RWPE1 (cell line): ENCODE measurements around the gene SOCS1.

Experiments
- CTCF ChIA-PET: fragments of 350-600 bp; sonication (Branson Sonifier 250); formaldehyde crosslinking; extraction: SDS; loops from one replicate; lab custom pipeline; 2021; lab: Yijun Ruan, JAX
- POLR2A ChIA-PET: fragments of 400-600 bp; formaldehyde crosslinking; extraction: SDS; loops from one replicate; lab custom pipeline; 2020; ENCODE audit warnings: antibody characterized with exemption; ENCODE audit not compliant: low non-redundant PET; lab: Yijun Ruan, JAX
- DNase-seq: peaks from one replicate; pipeline ENCODE4 v3.0.0; 2012; ENCODE audit warnings: low spot score
- H3K27ac ChIP-seq: fragments of 450-650 bp; 2 replicates; pipeline ENCODE4 v1.5.1; 2017
- CTCF ChIP-seq: fragments of 450-650 bp; conservative IDR thresholded peaks from 2 replicates; pipeline ENCODE4 v1.5.1; 2017; ENCODE audit warnings: low read depth, mild to moderate bottlenecking

Gene SOCS1

DNA sequence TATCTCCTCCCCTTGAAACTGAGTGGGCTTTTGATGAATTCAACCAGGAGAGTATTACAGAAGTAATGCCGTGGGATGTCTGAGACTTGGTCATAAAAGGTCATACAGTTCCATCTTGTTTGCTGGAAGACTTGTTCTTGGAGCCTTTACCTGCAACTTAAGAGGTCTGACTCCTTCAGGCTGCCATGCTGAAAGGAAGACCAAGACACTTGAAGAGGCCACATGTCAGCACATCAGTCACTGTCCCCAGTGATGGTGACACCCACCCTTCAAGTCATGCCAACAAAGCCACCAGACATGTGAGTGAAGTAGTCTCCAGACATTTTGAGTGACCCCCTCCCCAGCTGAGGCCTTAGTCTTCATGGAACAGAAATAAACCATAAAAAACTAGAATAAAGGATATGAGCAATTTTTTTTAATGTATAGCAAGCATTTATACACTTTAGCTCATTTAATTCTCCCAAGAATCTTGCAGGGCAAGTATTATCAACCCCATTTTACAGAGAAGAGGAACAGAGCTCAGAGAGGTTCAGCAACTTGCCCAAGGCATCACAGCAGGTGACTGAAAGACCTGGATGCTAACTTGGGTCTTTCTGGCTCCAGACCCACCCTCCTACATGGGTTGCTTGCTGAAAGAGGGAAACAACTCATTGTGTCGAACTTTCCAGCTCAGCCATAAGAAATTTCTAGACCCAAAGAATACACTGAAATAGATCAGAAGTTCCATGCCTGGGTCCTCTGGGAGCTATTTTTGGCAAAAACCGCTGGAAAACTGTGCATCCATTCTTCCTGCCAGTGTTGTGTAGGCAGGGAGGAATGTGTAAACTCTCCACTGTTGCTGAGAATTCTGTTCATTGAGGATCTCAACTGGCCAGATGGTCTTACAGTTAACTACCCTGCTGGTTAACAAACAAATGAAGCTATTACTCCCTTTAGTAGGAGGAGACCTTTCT lies 38.1 kb downstream of the SOCS1 start:
- CTCF ChIA-PET, result interaction anchor here (0.6 to 1.6 kb wide), 7 partner anchors 11 to 247 kb away, joined by 3 to 12 read pairs (median 3); no protein-coding TSS in a partner anchor
- DNase-seq, result no peak
- no peak overlapping the region for H3K27ac ChIP-seq
- POLR2A ChIA-PET, result no interaction called here
- no peak for TF ChIP-seq CTCF

DNA sequence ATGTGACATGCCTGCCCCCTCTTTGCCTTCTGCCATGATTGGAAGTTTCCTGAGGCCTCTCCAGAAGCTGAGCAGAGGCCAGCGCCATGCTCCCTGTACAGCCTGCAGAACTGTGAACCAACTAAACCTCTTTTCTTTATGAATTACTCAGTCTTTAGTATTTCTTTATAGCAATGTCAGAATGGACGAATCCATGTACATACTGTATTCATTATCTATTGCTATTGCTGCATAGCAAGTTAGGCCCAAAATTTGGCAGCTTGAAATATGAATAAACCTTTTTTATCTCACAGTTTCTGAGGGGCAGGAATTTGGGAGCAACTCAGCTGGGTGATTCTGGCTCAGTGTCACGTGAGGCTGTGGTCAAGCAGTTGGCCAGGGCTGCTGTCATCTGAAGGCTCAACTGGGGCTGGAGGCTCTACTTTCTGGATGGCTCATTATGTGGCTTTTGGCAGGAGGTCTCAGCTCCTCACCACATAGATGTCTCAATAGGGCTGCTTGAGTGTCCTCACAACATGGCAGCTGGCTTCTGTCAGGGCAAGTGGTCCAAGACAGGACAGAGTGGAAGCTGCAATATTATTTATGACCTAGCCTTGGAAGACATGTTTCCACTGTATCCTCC lies 40.0 kb downstream of the SOCS1 start:
- ChIA-PET POLR2A (interaction anchor here (0.6 kb wide), 1 partner anchor 20 kb away, joined by 3 read pairs; no protein-coding TSS in a partner anchor), CTCF (interaction anchor here (0.6 kb wide), 1 partner anchor 41 kb away, joined by 3 read pairs; no protein-coding TSS in a partner anchor)
- TF ChIP-seq CTCF, result no peak
- DNase-seq, result no peak
- no peak overlapping the region for H3K27ac ChIP-seq

GRCh38 chr16:11213799-11214198 lies 42.2 kb downstream of the SOCS1 start:
- CTCF ChIA-PET, result interaction anchor here (0.6 kb wide), 1 partner anchor 260 kb away, joined by 3 read pairs; no protein-coding TSS in a partner anchor
- no peak for TF ChIP-seq CTCF
- POLR2A ChIA-PET, result no interaction called here
- DNase-seq, result no peak
- no peak overlapping the region for H3K27ac ChIP-seq

GRCh38 chr16:11213373-11213772 lies 42.6 kb downstream of the SOCS1 start:
- ChIA-PET CTCF (no interaction called here), POLR2A (no interaction called here)
- peak overlapping the region; percentile 21 for H3K27ac ChIP-seq

DNA sequence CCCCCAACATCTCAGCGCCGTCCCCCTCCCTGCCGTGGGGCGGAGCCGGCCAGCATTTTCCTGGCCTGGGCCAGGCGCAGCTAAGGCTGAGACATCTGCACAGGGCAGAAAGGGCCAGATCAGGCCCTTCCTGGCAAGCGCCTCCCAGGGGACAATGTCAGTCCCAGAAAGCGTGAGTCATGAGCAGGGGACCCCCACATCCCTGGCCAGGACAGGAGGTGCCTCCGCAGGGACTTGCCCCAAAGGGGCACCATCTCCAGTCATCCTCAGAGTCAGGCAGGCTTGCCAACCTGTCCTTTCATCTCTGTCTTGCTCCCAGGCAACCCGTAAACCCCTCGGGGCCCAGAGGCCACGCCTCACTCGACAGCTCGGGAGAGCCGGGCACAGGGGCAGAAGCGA lies 43.2 kb downstream of the SOCS1 start:
- no peak for DNase-seq
- CTCF ChIA-PET, result no interaction called here
- POLR2A ChIA-PET, result no interaction called here

More at GRCh38 chr16:11213373-11213772, 42.6 kb downstream of the SOCS1 start:
- DNase-seq, result no peak
- no peak for TF ChIP-seq CTCF

More for the DNA sequence above, 43.2 kb downstream of the SOCS1 start:
- no peak for TF ChIP-seq CTCF
- H3K27ac ChIP-seq, result peak overlapping the region; percentile 21
